WERI-Rb-1 (cell line): ENCODE data around the gene C20orf204.

Experiments
- DNase-seq: peaks from one replicate; pipeline ENCODE4 v3.0.0-alpha.2; 2020
- H3K27ac ChIP-seq: fragments of 250-450 bp; sonication (Bioruptor Pico); 2 replicates; pipeline ENCODE4 v1.5.1; 2020; ENCODE audit warnings: mild to moderate bottlenecking, moderate library complexity
- H3K27me3 ChIP-seq: fragments of 250-450 bp; sonication (Bioruptor Pico); 2 replicates; pipeline ENCODE4 v1.5.1; 2021; ENCODE audit warnings: mild to moderate bottlenecking, low read depth, moderate library complexity; ENCODE audit not compliant: insufficient read depth, severe bottlenecking
- H3K36me3 ChIP-seq: fragments of 250-450 bp; sonication (Bioruptor Pico); 2 replicates; pipeline ENCODE4 v1.5.1; 2020; ENCODE audit warnings: mild to moderate bottlenecking, moderate library complexity
- H3K4me3 ChIP-seq: 2 replicates; pipeline ENCODE4 v1.5.1; 2011; ENCODE audit warnings: low read depth, mild to moderate bottlenecking, control low read depth, low read length
- H3K9me3 ChIP-seq: fragments of 250-450 bp; sonication (Bioruptor Pico); 2 replicates; pipeline ENCODE4 v1.5.1; 2021; ENCODE audit warnings: mild to moderate bottlenecking, moderate library complexity; ENCODE audit not compliant: severe bottlenecking
- CTCF ChIP-seq: IDR thresholded peaks from 2 replicates; pipeline ENCODE4 v1.5.1; 2011; ENCODE audit warnings: low read depth, mild to moderate bottlenecking, control low read depth, inconsistent platforms, low read length

Gene C20orf204

GRCh38 chr20:64031822-64032314 lies 4.1 kb upstream of the C20orf204 start:
- H3K4me3 ChIP-seq = no peak overlapping the region
- no peak overlapping the region for H3K27ac ChIP-seq
- no peak for TF ChIP-seq CTCF
- H3K9me3 ChIP-seq = no peaks in the 10 kb centered on the region
- no peaks in the 10 kb centered on the region for H3K27me3 ChIP-seq
- DNase-seq = no peak
- H3K36me3 ChIP-seq = peaks cover 4% of the 10 kb centered on the region; the same call in 1 of the 2 replicates

GRCh38 chr20:64032706-64033624 lies 3.0 kb upstream of the C20orf204 start:
- no peaks in the 10 kb centered on the region for H3K9me3 ChIP-seq
- H3K27me3 ChIP-seq = no peaks in the 10 kb centered on the region
- TF ChIP-seq CTCF = no peak

GRCh38 chr20:64033981-64034493 lies 1.9 kb upstream of the C20orf204 start:
- no peak overlapping the region for H3K27ac ChIP-seq
- no peaks in the 10 kb centered on the region for H3K27me3 ChIP-seq
- no peaks in the 10 kb centered on the region for H3K36me3 ChIP-seq
- no peak overlapping the region for H3K4me3 ChIP-seq
- DNase-seq = peak; percentile 21
- no peaks in the 10 kb centered on the region for H3K9me3 ChIP-seq
- no peak for TF ChIP-seq CTCF

More at GRCh38 chr20:64032706-64033624, 3.0 kb upstream of the C20orf204 start:
- DNase-seq = no peak
- no peak overlapping the region for H3K27ac ChIP-seq
- no peak overlapping the region for H3K4me3 ChIP-seq
- no peaks in the 10 kb centered on the region for H3K36me3 ChIP-seq

GRCh38 chr20:64035066-64035932 lies 683 bp upstream of the C20orf204 start:
- DNase-seq = no peak
- Histone ChIP-seq H3K27me3 (no peaks in the 10 kb centered on the region), H3K27ac (peak overlapping the region; percentile 72), H3K9me3 (no peaks in the 10 kb centered on the region), H3K36me3 (no peaks in the 10 kb centered on the region), H3K4me3 (no peak overlapping the region)
- TF ChIP-seq CTCF = no peak

DNA sequence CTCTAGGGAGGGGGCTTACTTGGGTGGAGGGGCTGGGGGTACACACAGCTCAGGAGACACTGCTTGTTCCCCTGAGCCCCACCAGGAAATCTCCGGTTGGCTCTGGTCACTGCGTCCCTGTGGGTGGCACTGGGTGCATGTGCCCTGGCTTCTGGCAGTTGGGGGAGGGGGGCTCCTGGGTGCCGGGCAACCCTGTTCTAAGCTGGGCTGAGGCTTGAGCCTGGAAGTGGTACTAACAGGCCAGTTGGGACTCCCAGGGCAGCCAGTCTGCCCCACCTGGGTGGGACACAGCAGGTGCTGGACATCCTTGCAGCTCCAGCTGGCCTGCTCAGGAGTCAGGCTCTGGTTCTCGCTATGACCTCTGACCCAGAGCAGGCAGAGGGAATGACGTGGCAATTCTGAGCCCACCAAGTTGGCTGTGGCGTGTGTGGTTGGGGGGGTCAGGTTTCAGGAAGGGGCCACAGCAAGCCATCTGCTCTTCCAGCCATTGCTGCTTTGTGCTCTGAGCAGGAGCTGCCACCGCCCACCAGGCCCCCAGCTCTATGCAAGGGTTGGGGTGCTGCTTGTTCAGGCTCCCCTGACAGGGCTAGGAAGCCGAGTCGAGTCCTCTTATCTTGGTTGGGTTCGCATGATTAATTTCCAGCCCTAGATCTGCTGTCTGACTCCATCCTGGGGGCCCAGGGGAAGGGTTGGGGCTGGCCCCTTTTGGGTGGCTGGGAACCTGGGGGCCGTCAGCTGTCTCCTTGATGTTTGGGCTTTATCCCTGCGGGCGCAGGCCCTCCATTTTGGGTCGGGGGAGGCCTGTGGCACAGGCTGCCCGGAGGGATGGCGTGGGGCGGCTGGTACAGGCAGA lies 590 bp downstream of the C20orf204 start:
- DNase-seq = no peak
- peak overlapping the region; percentile 72 for H3K27ac ChIP-seq
- TF ChIP-seq CTCF = no peak
- H3K9me3 ChIP-seq = no peaks in the 10 kb centered on the region
- no peak overlapping the region for H3K4me3 ChIP-seq
- H3K36me3 ChIP-seq = no peaks in the 10 kb centered on the region
- no peaks in the 10 kb centered on the region for H3K27me3 ChIP-seq
